Common myeloid progenitor, CD34-positive (primary cell): ENCODE results near the gene ZFYVE16.
"Not testable (repeated sequence)": the region's sequence is repeated elsewhere in the genome, so short reads cannot be mapped to it uniquely, and the experiment has no call there.

ENCODE experiments used
- CTCF ChIA-PET: fragments of 350-600 bp; sonication (Branson Sonifier 250); formaldehyde crosslinking; loops from one replicate; lab custom pipeline; 2021; ENCODE audit warnings: antibody characterized with exemption; lab: Charles Lee
- POLR2A ChIA-PET: fragments of 350-600 bp; sonication (Branson Sonifier 250); formaldehyde crosslinking; loops from one replicate; lab custom pipeline; 2021; ENCODE audit warnings: antibody characterized with exemption; lab: Charles Lee
- DNase-seq, 3 donors: peaks; one replicate each; pipeline versions ENCODE4 v3.0.0 to v3.0.0-alpha.2; 2013
- H3K27ac ChIP-seq, 2 experiments: 1 replicate in 1 of 2; 2 replicates in 1 of 2; pipeline ENCODE4 v1.7.0; 2013; ENCODE audit warnings: inconsistent platforms in 2 of 2, low read length in 2 of 2, mild to moderate bottlenecking in 2 of 2, low read depth in 1 of 2, moderate library complexity in 1 of 2; ENCODE audit not compliant: severe bottlenecking in 2 of 2, insufficient read depth in 1 of 2, poor library complexity in 1 of 2
- H3K27me3 ChIP-seq, 5 experiments: replicated peaks in 2 of 5; 1 replicate in 3 of 5; 2 replicates in 2 of 5; pipeline versions ENCODE4 v1.6.1 to v1.7.0; 2013; ENCODE audit warnings: low read length in 4 of 5, mild to moderate bottlenecking in 2 of 5, moderate library complexity in 2 of 5, inconsistent platforms in 1 of 5; ENCODE audit not compliant: insufficient read depth in 5 of 5, control insufficient read depth in 4 of 5
- H3K36me3 ChIP-seq, 4 experiments: 1 replicate in 2 of 4; 2 replicates in 2 of 4; pipeline versions ENCODE4 v1.6.1 to v1.7.0; 2013; ENCODE audit warnings: low read length in 3 of 4, control low read depth in 1 of 4, mild to moderate bottlenecking in 1 of 4; ENCODE audit not compliant: control insufficient read depth in 4 of 4, insufficient read depth in 4 of 4
- H3K4me1 ChIP-seq, 4 experiments: 1 replicate in 3 of 4; 2 replicates in 1 of 4; pipeline versions ENCODE4 v1.6.1 to v1.7.1; 2013; ENCODE audit warnings: low read length in 3 of 4, mild to moderate bottlenecking in 3 of 4, control low read depth in 1 of 4, inconsistent platforms in 1 of 4, moderate library complexity in 1 of 4; ENCODE audit not compliant: control insufficient read depth in 4 of 4, insufficient read depth in 4 of 4; ENCODE audit errors: control extremely low read depth in 1 of 4
- H3K4me3 ChIP-seq, 7 experiments: 1 replicate in 4 of 7; 2 replicates in 3 of 7; pipeline versions ENCODE4 v1.5.1 to v1.7.0; 2013; ENCODE audit warnings: mild to moderate bottlenecking in 7 of 7, low read length in 6 of 7, moderate library complexity in 6 of 7, inconsistent platforms in 2 of 7, low read depth in 2 of 7, control low read depth in 1 of 7; ENCODE audit not compliant: insufficient read depth in 4 of 7, control insufficient read depth in 1 of 7; ENCODE audit errors: extremely low read depth in 1 of 7
- H3K9me3 ChIP-seq, 5 experiments: 1 replicate in 4 of 5; 2 replicates in 1 of 5; pipeline versions ENCODE4 v1.6.1 to v1.7.1; 2013; ENCODE audit warnings: low read length in 4 of 5, mild to moderate bottlenecking in 2 of 5, inconsistent platforms in 1 of 5, low read depth in 1 of 5, moderate library complexity in 1 of 5; ENCODE audit not compliant: control insufficient read depth in 4 of 5, insufficient read depth in 2 of 5; ENCODE audit errors: control extremely low read depth in 1 of 5
- WGBS: methylation state at CpG from one replicate; pipeline ENCODE4 v1.1.5; 2013; ENCODE audit not compliant: insufficient coverage; 5-methylcytosine and 5-hydroxymethylcytosine counted together

Gene ZFYVE16

DNA sequence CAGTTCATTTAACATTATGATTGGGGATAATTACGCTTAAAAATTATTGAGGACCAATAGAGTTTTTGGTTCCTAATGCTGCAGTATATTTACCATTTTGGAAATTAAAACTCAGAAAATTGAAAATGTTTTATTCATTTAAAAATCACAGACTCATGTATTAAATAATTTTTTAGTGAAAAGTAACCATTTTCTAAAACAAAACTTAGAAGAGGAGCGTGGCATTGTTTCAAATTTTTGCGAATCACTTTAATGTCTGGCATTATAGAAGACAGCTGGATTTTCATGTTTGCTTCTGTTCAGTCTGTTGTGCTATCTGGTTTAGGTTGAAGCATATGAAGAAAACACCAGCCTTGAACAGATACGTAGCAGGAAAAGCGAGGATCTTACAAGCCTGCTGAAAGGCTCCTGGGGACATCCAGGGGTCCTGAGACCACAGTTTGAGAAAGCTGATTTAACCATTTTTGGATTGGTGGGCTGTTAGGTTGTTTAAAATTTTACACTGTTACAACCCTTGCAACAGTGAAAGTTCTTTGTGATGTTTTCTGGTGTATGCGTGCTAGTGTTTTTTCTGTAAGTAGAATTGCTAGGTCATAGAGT is 1.6 kb downstream of the ZFYVE16 start:
- WGBS: 100% methylated on average over 3 of the region's 6 CpGs
- peak overlapping the region in 2 of 7 experiments; percentile 88 to 96 for H3K4me3 ChIP-seq
- no peaks in the 10 kb centered on the region for H3K27me3 ChIP-seq
- peaks cover 9 to 24% (median 14%) of the 10 kb centered on the region in 4 experiments for H3K4me1 ChIP-seq
- no peak overlapping the region for H3K27ac ChIP-seq
- H3K9me3 ChIP-seq: no peaks in the 10 kb centered on the region
- peaks cover 0 to 3% (median 0%) of the 10 kb centered on the region in 4 experiments for H3K36me3 ChIP-seq
- no peak for DNase-seq
- CTCF ChIA-PET: no interaction called here
- POLR2A ChIA-PET: no interaction called here

DNA sequence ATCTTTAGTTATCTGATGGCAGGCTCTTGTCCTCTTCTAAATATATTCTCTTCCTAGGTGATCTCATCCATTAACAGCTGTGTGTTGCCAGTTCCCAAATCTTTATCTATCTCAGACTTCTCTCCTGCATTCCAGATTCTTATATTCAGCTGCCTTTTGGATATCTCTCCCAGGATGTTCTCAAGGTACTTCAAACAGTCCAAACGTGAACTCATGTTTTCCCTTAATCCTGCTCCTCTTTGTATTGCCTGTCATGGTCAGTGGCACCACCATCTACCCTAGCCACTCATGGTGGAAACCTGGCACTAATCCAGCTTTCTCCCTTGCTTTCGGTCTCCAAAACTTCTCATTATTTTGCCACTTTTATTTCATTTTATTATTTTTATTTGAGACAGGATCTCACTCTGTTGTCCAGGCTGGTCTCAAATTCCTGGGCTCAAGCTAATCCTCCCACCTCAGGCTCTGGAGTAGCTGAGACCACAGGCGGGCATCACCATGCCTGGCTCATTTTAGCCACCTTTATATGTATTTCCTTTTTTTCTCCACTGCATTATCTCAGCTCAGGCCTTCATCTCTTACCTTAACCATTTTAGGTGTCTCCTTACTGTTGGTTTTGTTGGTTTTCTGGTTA is 3.8 kb downstream of the ZFYVE16 start:
- Histone ChIP-seq H3K4me1 (peaks cover 7 to 22% (median 14%) of the 10 kb centered on the region in 4 experiments), H3K36me3 (peaks cover 0 to 3% (median 0%) of the 10 kb centered on the region in 4 experiments), H3K27me3 (no peaks in the 10 kb centered on the region), H3K4me3 (no peak overlapping the region), H3K27ac (no peak overlapping the region), H3K9me3 (no peaks in the 10 kb centered on the region)
- ChIA-PET CTCF (interaction anchor here (1.0 kb wide), 1 partner anchor 69 kb away, joined by 3 read pairs; no protein-coding TSS in a partner anchor), POLR2A (no interaction called here)
- DNase-seq: no peak
- 100% methylated on average over 2 of the region's 3 CpGs for WGBS

DNA sequence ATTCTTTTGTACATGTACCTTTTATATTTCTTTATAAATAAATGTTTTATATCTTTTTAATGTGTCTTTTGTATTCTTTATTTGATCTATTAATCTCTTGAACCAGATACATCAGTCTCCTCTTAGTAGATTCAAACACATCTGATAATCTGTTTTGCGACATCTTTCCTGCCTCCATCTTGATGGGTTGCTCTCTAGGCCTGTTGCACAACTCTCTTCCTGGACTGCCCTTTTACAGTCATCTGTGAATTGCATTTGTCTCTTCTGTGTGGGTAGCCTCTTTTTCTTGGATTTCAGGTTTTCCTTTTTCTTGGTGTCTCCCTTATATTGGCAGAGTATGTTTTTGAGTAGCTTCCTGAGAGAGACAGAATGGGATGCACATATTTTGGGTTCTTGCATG is 6.2 kb downstream of the ZFYVE16 start:
- H3K4me3 ChIP-seq: no peak overlapping the region
- no peak overlapping the region for H3K27ac ChIP-seq
- H3K9me3 ChIP-seq: no peaks in the 10 kb centered on the region
- peaks cover 0 to 7% (median 5%) of the 10 kb centered on the region in 4 experiments for H3K4me1 ChIP-seq
- no CpG with 5 or more reads among the region's 1 CpG for WGBS
- peaks cover 0 to 3% (median 0%) of the 10 kb centered on the region in 4 experiments for H3K36me3 ChIP-seq
- no peaks in the 10 kb centered on the region for H3K27me3 ChIP-seq
- POLR2A ChIA-PET: no interaction called here
- no peak for DNase-seq
- CTCF ChIA-PET: no interaction called here

DNA sequence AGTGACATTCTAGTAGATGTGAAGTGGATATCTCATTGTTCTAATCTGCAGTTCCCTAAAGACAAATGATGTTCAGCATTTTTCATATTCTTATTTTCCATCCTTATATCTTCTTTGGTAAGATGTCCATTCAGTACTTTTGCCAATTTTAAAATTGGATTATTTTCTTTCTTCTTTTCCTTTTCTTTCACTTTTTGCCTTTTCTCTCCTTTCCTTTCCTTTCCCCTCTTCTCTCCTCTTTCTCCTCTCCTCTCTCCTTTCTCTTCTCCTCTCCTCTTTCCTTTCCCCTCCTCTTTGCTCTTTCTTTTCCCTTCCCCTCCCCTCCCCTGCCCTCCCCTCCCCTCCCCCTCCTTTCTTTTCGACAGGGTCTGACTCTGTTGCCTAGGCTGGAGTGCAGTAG is 10.1 kb downstream of the ZFYVE16 start:
- no peaks in the 10 kb centered on the region for H3K27me3 ChIP-seq
- no peak overlapping the region for H3K27ac ChIP-seq
- no peak overlapping the region for H3K4me3 ChIP-seq
- ChIA-PET POLR2A (no interaction called here), CTCF (no interaction called here)
- no peaks in the 10 kb centered on the region for H3K4me1 ChIP-seq
- no CpG with 5 or more reads among the region's 1 CpG for WGBS
- peaks cover 0 to under 1% (median 0%) of the 10 kb centered on the region in 4 experiments for H3K36me3 ChIP-seq
- DNase-seq: no peak
- peaks cover 0 to 7% (median 0%) of the 10 kb centered on the region in 5 experiments for H3K9me3 ChIP-seq

DNA sequence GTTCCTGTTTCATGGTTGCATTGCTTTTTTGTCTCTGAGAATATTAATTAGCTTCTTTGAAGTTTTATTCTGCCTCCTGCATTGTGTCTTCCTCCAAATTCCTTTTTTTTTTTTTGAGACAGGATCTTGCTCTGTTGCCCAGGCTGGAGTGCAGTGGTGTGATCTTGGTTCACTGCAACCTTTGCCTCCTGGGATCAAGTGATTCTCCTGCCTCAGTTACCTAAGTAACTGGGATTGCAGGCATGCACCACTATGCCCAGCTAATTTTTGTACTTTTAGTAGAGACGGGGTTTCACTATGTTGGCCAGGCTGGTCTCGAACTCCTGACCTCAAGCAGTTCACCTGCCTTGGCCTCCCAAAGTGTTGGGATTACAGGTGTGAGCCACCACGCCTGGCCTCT is 16.5 kb downstream of the ZFYVE16 start:
- H3K4me1 ChIP-seq, H3K4me3 ChIP-seq, POLR2A ChIA-PET, H3K27ac ChIP-seq, H3K27me3 ChIP-seq, DNase-seq, H3K36me3 ChIP-seq: not testable (repeated sequence)
- 100% methylated on average over 2 of the region's 3 CpGs for WGBS
- peaks cover 0 to 13% (median 5%) of the 10 kb centered on the region in 5 experiments for H3K9me3 ChIP-seq
- CTCF ChIA-PET: interaction anchor here (0.6 kb wide), 1 partner anchor 1527 kb away, joined by 3 read pairs; no protein-coding TSS in a partner anchor

DNA sequence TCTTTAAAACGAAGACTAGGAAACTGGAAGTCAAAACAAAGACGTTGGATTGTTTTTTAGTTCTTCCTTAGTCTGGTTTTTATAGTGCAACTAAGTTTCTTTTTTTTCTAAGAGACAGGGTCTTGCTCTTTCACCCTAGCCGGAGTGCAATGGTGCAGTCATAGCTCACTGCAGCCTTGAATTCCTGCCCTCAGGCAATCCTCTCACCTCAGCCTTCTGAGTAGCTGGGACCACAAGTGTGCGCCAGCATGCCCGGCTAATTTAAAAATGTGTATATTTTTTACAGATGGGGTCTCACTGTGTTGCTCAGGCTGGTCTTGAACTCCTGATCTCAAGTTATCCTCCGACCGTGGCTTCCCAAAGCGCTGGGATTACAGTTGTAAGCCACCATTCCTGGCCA is 27.6 kb downstream of the ZFYVE16 start:
- peaks cover 0 to 6% (median 0%) of the 10 kb centered on the region in 5 experiments for H3K9me3 ChIP-seq
- H3K4me3 ChIP-seq: no peak overlapping the region
- no peaks in the 10 kb centered on the region for H3K4me1 ChIP-seq
- POLR2A ChIA-PET: no interaction called here
- CTCF ChIA-PET: interaction anchor here (1.2 kb wide), 1 partner anchor 127 kb away, joined by 3 read pairs; no protein-coding TSS in a partner anchor
- H3K27ac ChIP-seq: no peak overlapping the region
- WGBS: 100% methylated on average over 2 of the region's 8 CpGs
- peaks cover 8 to 27% (median 10%) of the 10 kb centered on the region in 4 experiments for H3K36me3 ChIP-seq
- DNase-seq: no peak
- H3K27me3 ChIP-seq: no peaks in the 10 kb centered on the region

DNA sequence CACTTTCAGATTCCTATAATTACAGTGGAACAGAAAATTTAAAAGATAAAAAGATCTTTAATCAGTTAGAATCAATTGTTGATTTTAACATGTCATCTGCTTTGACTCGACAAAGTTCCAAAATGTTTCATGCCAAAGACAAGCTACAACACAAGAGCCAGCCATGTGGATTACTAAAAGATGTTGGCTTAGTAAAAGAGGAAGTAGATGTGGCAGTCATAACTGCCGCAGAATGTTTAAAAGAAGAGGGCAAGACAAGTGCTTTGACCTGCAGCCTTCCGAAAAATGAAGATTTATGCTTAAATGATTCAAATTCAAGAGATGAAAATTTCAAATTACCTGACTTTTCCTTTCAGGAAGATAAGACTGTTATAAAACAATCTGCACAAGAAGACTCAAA is 29.5 kb downstream of the ZFYVE16 start:
- 44% methylated on average over 2 of the region's 3 CpGs for WGBS
- no peak overlapping the region for H3K4me3 ChIP-seq
- ChIA-PET POLR2A (no interaction called here), CTCF (no interaction called here)
- H3K36me3 ChIP-seq: peaks cover 8 to 27% (median 10%) of the 10 kb centered on the region in 4 experiments
- H3K27me3 ChIP-seq: no peaks in the 10 kb centered on the region
- DNase-seq: peak; percentile 4 to 58 (median 43)
- no peaks in the 10 kb centered on the region for H3K4me1 ChIP-seq
- H3K27ac ChIP-seq: no peak overlapping the region
- H3K9me3 ChIP-seq: peaks cover 0 to 6% (median 0%) of the 10 kb centered on the region in 5 experiments
